Esophagus squamous epithelium (tissue), 4 donors: ENCODE data around the gene GPN2.
"Not testable (repeated sequence)": the region's sequence is repeated elsewhere in the genome, so short reads cannot be mapped to it uniquely, and the experiment has no call there.

Experiments used
- CTCF ChIP-seq, 6 experiments: fragments of 450-650 bp in 4 of 6; fragments of 200-600 bp in 2 of 6; sonication (generic) in 2 of 6; IDR thresholded peaks; one replicate each; pipeline ENCODE4 v1.5.1; 2016 to 2019; ENCODE audit warnings: antibody characterized with exemption in 6 of 6, mild to moderate bottlenecking in 4 of 6, moderate library complexity in 4 of 6
- POLR2A ChIP-seq, 4 donors: fragments of 450-650 bp; IDR thresholded peaks; one replicate each; pipeline ENCODE4 v1.6.1; 2017; ENCODE audit warnings: antibody characterized with exemption in 4 of 4, mild to moderate bottlenecking in 4 of 4, moderate library complexity in 3 of 4

- not testable (repeated sequence) for TF ChIP-seq CTCF, POLR2A (IDR thresholded peaks at IDR 0.05)
Measured at GRCh38 chr1:26847826-26848225, 42.3 kb downstream of the GPN2 start.
